ENCODE data around the gene NMT1.

- TF ChIP-seq EZH2 (IDR thresholded peaks at IDR 0.05; ENCODE audit: borderline replicate concordance, low read depth, low read length, severe bottlenecking): no peak
- no peak for TF ChIP-seq CTCF (IDR thresholded peaks at IDR 0.05; ENCODE audit: borderline replicate concordance, extremely low read depth, low read length, poor library complexity, severe bottlenecking)
Observed at GRCh38 chr17:45070809-45071208, 9.7 kb downstream of the NMT1 start.
